Esophagus squamous epithelium (tissue), 4 donors: Measurements from ENCODE around the gene PGP.
"Not testable (repeated sequence)": the region's sequence is repeated elsewhere in the genome, so short reads cannot be mapped to it uniquely, and the experiment has no call there.

ENCODE experiments used
- CTCF ChIP-seq, 6 experiments: fragments of 450-650 bp in 4 of 6; fragments of 200-600 bp in 2 of 6; sonication (generic) in 2 of 6; IDR thresholded peaks; one replicate each; pipeline ENCODE4 v1.5.1; 2016 to 2019; ENCODE audit warnings: antibody characterized with exemption in 6 of 6, mild to moderate bottlenecking in 4 of 6, moderate library complexity in 4 of 6
- POLR2A ChIP-seq, 4 donors: fragments of 450-650 bp; IDR thresholded peaks; one replicate each; pipeline ENCODE4 v1.6.1; 2017; ENCODE audit warnings: antibody characterized with exemption in 4 of 4, mild to moderate bottlenecking in 4 of 4, moderate library complexity in 3 of 4

GRCh38 chr16:2203119-2203688, 11.4 kb downstream of the PGP start:
- TF ChIP-seq CTCF, POLR2A (IDR thresholded peaks at IDR 0.05): not testable (repeated sequence)
